ENCODE measurements around the gene SUPT20H. TPM values are rescaled to one million over a fixed set of nuclear protein-coding genes. Genes with fewer than 3 reads are reported as not detected.

SUPT20H gene
- total RNA-seq, 4 donors from 2014 or later, result 24.7 to 50.9 (median 40.6) TPM

DNA sequence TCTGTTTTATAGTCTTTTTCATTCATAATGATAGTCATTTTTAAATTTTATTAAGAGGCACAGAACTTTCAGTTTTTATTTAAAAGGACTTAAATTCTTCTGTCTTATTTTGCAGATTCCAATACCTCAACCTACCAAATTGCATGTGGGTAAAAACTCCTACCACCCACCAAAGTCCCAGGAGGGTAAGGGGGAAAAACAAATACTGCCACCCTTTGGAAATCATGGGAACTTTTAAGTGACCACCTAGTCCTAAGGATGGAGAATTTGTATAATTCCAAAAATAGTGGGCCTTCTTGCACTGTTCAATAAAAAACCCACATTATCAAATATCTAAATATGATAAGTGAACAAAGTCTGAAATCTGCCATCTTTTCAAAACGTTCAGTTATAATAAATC lies 9.7 kb downstream of the SUPT20H start:
- H3K4me1 ChIP-seq, result peaks cover 0 to 3% (median 0%) of the 10 kb centered on the region in 4 donors
- no peak overlapping the region for H3K4me3 ChIP-seq
- no peak for DNase-seq (ENCODE audit: low spot score in 2 of 2)
- peaks cover 0 to 27% (median 0%) of the 10 kb centered on the region in 3 donors for H3K36me3 ChIP-seq
- no peaks in the 10 kb centered on the region for H3K9me3 ChIP-seq
- TF ChIP-seq, protein P1, sequence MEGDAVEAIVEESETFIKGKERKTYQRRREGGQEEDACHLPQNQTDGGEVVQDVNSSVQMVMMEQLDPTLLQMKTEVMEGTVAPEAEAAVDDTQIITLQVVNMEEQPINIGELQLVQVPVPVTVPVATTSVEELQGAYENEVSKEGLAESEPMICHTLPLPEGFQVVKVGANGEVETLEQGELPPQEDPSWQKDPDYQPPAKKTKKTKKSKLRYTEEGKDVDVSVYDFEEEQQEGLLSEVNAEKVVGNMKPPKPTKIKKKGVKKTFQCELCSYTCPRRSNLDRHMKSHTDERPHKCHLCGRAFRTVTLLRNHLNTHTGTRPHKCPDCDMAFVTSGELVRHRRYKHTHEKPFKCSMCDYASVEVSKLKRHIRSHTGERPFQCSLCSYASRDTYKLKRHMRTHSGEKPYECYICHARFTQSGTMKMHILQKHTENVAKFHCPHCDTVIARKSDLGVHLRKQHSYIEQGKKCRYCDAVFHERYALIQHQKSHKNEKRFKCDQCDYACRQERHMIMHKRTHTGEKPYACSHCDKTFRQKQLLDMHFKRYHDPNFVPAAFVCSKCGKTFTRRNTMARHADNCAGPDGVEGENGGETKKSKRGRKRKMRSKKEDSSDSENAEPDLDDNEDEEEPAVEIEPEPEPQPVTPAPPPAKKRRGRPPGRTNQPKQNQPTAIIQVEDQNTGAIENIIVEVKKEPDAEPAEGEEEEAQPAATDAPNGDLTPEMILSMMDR (IDR thresholded peaks at IDR 0.05), result no peak
- no peak for TF ChIP-seq POLR2A (IDR thresholded peaks at IDR 0.05)
- no peak for TF ChIP-seq EP300 (IDR thresholded peaks at IDR 0.05)
- 54 to 57% methylated on average over 1 of the region's 1 CpG for WGBS, 2 donors
- H3K27ac ChIP-seq, result no peak overlapping the region
- no peaks in the 10 kb centered on the region for H3K27me3 ChIP-seq

DNA sequence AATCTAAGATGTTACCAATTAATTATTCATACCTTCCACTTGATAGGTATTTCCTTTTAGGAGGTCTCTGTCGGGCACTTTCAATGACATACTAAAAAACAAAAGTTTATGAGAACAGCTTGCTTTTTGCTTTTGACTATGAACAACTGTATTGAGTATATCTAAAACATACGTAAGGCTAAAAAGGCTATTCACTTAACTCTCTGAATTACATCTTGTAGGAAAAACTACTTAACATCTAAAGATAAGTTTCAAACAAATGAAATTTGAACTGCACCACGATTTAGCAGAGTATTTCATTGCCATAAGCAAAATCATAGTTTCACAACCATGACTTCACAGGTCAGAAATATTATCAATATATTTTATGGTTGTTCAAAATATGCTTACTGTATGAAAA lies 11.6 kb downstream of the SUPT20H start:
- peaks cover 0 to 5% (median 0%) of the 10 kb centered on the region in 4 donors for H3K4me1 ChIP-seq
- TF ChIP-seq EP300 (IDR thresholded peaks at IDR 0.05) (no peak), POLR2A (IDR thresholded peaks at IDR 0.05) (no peak)
- TF ChIP-seq, protein P1 (IDR thresholded peaks at IDR 0.05), result no peak
- H3K9me3 ChIP-seq, result no peaks in the 10 kb centered on the region
- no peak overlapping the region for H3K4me3 ChIP-seq
- WGBS, 2 donors, result 84 to 86% methylated on average over 3 of the region's 3 CpGs
- no peaks in the 10 kb centered on the region for H3K27me3 ChIP-seq
- no peak overlapping the region for H3K27ac ChIP-seq
- H3K36me3 ChIP-seq, result peaks cover 0 to 29% (median 0%) of the 10 kb centered on the region in 3 donors
- no peak for DNase-seq (ENCODE audit: low spot score in 2 of 2)

DNA sequence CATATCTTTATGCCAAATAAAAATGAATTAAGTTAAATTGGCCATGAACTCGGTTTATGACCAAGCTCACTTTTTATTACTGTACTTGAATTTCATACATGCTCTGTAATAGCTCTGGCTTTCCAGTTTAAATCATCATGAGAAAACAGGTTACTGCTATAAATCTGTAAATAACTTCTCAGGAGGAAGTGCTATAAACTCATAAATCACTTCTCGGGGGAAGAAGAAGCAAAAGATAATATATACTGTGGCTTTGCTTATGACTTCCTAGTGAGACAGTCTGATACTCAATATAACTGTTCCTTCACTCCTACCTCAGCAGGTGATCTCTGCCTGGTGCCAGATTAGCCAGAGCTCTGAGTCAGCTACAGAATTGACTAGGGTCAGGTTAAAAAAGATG lies 12.5 kb downstream of the SUPT20H start:
- H3K9me3 ChIP-seq, result no peaks in the 10 kb centered on the region
- no peak for TF ChIP-seq EP300 (IDR thresholded peaks at IDR 0.05)
- TF ChIP-seq, protein P1 (IDR thresholded peaks at IDR 0.05), result no peak
- TF ChIP-seq POLR2A (IDR thresholded peaks at IDR 0.05), result no peak
- H3K27me3 ChIP-seq, result no peaks in the 10 kb centered on the region
- DNase-seq (ENCODE audit: low spot score in 2 of 2), result no peak
- H3K4me1 ChIP-seq, result peaks cover 0 to 5% (median 0%) of the 10 kb centered on the region in 4 donors
- H3K27ac ChIP-seq, result no peak overlapping the region
- WGBS, 2 donors, result 72 to 78% methylated on average over 2 of the region's 2 CpGs
- H3K4me3 ChIP-seq, result no peak overlapping the region
- peaks cover 0 to 35% (median 8%) of the 10 kb centered on the region in 3 donors for H3K36me3 ChIP-seq

DNA sequence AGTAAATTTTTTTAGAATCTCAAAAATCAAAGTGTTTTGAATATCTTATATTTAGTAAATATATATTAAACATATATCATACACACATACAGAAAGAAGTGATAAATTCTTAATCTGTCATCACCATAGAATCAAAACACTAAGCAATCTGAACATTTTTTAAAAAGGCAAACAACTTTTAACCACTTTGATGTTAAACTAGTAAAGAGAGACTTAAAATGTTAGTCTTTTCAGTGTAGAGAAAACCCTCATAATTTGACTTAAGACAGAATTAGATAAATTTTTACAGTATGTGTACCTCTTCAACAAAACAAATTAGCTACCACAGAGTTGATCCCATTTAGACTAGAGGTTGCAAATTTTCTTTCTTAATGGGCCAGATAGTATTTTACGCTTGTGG lies 13.4 kb downstream of the SUPT20H start:
- Histone ChIP-seq H3K4me1 (peaks cover 0 to 5% (median 0%) of the 10 kb centered on the region in 4 donors), H3K27me3 (no peaks in the 10 kb centered on the region), H3K9me3 (no peaks in the 10 kb centered on the region), H3K27ac (no peak overlapping the region), H3K36me3 (peaks cover 0 to 45% (median 13%) of the 10 kb centered on the region in 3 donors), H3K4me3 (no peak overlapping the region)
- 92 to 95% methylated on average over 1 of the region's 1 CpG for WGBS, 2 donors
- TF ChIP-seq EP300 (IDR thresholded peaks at IDR 0.05), result no peak
- TF ChIP-seq POLR2A (IDR thresholded peaks at IDR 0.05), result no peak
- TF ChIP-seq, protein P1 (IDR thresholded peaks at IDR 0.05), result no peak
- no peak for DNase-seq (ENCODE audit: low spot score in 2 of 2)

DNA sequence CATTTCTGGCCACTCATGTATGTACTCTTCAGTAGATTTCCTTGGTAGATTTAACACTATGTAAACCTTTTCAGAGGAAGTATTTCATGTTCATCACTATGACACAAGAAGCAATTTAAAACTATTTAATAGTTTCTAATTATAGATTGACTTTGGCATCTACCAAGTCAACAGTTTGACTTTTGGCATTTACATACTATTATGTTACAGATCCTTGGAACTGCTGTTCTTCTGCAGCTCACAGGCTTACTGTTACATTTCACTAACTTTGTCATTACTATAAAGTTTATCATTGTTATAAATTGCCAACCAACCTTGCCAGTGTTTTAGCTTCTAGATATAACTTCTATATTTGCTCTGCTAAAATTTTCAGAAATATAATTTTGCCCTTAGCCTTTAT lies 18.7 kb downstream of the SUPT20H start:
- Histone ChIP-seq H3K27ac (no peak overlapping the region), H3K4me3 (no peak overlapping the region), H3K27me3 (no peaks in the 10 kb centered on the region), H3K36me3 (peaks cover 0 to 79% (median 13%) of the 10 kb centered on the region in 3 donors), H3K4me1 (peaks cover 0 to 5% (median 0%) of the 10 kb centered on the region in 4 donors), H3K9me3 (no peaks in the 10 kb centered on the region)
- no peak for TF ChIP-seq POLR2A (IDR thresholded peaks at IDR 0.05)
- TF ChIP-seq, protein P1 (IDR thresholded peaks at IDR 0.05), result no peak
- no peak for TF ChIP-seq EP300 (IDR thresholded peaks at IDR 0.05)
- no peak for DNase-seq (ENCODE audit: low spot score in 2 of 2)

All from tibial nerve (tissue), 4 donors.